Prostate gland (tissue), 2 donors: ENCODE measurements around the gene COL4A2. TPM values are rescaled to one million over a fixed set of nuclear protein-coding genes. Genes with fewer than 3 reads are reported as not detected.

Experiments
- DNase-seq: peaks from one replicate; pipeline ENCODE4 v3.0.0-alpha.2; 2019; ENCODE audit warnings: low spot score
- H3K27ac ChIP-seq, 2 donors: fragments of 200-600 bp; sonication (generic); 2 replicates each; pipeline ENCODE4 v1.5.1; 2017 to 2019
- H3K27me3 ChIP-seq: fragments of 200-600 bp; sonication (generic); replicated peaks from 2 replicates; pipeline ENCODE4 v1.5.1; 2019; ENCODE audit not compliant: insufficient read depth
- H3K36me3 ChIP-seq, 2 donors: fragments of 200-600 bp; sonication (generic); 1 replicate in 1 of 2; 2 replicates in 1 of 2; pipeline versions ENCODE4 v1.5.1 to v1.8.1; 2017 to 2019
- H3K4me1 ChIP-seq: fragments of 200-600 bp; sonication (generic); replicated peaks from 2 replicates; pipeline ENCODE4 v1.5.1; 2019
- H3K4me3 ChIP-seq, 2 donors: fragments of 200-600 bp; sonication (generic); 2 replicates each; pipeline ENCODE4 v1.5.1; 2017 to 2019
- H3K9me3 ChIP-seq: fragments of 200-600 bp; sonication (generic); 2 replicates; pipeline ENCODE4 v1.5.1; 2017
- POLR2A ChIP-seq: fragments of 450-650 bp; IDR thresholded peaks from one replicate; pipeline ENCODE4 v1.6.1; 2016; ENCODE audit warnings: antibody characterized with exemption, mild to moderate bottlenecking
- POLR2AphosphoS5 ChIP-seq: sonication (generic); formaldehyde crosslinking; IDR thresholded peaks from one replicate; pipeline ENCODE4 v1.6.1; 2017; ENCODE audit warnings: antibody characterized with exemption
- WGBS: methylation state at CpG from one replicate; pipeline ENCODE4 v1.1.5; 2018; 5-methylcytosine and 5-hydroxymethylcytosine counted together
- intact Hi-C: fragments of 100-400 bp; cut with DNase I; formaldehyde crosslinking; loops from one replicate; pipeline ENCODE4 v1.14.2; 2022
- total RNA-seq, 2 donors: library from RNA; depleted of rRNA; stranded (reverse); fragments of >200 nt; gene quantifications; one replicate each; pipeline ENCODE4 v1.1.0, GENCODE V29; 2016
- TF ChIP-seq, protein P1 (sequence below), 4 experiments: fragments of 200-600 bp in 2 of 4; fragments of 450-650 bp in 2 of 4; sonication (generic) in 2 of 4; IDR thresholded peaks; 1 replicate in 3 of 4; 2 replicates in 1 of 4; pipeline ENCODE4 v1.5.1; 2016 to 2019; ENCODE audit warnings: antibody characterized with exemption in 4 of 4, mild to moderate bottlenecking in 2 of 4, moderate library complexity in 2 of 4

The COL4A2 gene
- total RNA-seq, 2 donors from 2014 or later, result 82.8 to 193 TPM

DNA sequence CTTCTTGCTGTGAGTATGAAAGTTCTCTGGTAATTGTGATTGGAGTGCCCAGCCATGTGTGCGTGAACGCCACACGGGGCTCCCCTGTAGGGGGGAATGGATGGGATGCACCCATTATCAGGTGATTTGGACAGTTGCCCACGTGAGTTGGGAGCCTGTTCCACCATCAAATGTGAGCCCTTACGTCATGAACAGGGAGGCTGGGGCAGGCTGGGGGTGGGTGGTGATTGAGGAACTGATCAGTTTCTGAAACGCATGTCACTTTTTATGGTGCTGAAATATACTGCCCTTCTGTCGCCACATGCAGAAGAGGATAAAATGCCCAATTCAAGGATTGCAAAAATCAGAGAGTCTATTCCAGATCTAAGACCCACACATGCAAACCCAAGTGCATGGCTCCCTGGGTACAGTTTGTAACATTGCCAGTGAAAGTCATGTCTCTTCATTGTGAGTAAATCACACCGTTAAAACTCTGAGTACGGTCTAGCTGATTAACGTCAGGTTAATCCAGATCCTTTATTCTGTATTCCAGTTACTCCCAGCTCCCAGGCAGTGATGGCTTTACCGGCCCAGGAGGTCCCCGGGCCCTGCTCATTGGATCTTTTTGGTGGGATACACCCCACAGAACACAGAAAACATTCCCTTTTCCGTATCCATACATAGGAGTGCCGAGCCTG, 164.2 kb downstream of the COL4A2 start:
- intact Hi-C loops, result no loop called here
- DNase-seq, result no peak
- Histone ChIP-seq H3K27me3 (no peaks in the 10 kb centered on the region), H3K4me3 (no peak overlapping the region), H3K4me1 (no peaks in the 10 kb centered on the region), H3K9me3 (no peaks in the 10 kb centered on the region), H3K27ac (no peak overlapping the region), H3K36me3 (peaks cover 0 to 3% of the 10 kb centered on the region in 2 donors)
- 77% methylated on average over 14 of the region's 14 CpGs for WGBS
- TF ChIP-seq, protein P1, sequence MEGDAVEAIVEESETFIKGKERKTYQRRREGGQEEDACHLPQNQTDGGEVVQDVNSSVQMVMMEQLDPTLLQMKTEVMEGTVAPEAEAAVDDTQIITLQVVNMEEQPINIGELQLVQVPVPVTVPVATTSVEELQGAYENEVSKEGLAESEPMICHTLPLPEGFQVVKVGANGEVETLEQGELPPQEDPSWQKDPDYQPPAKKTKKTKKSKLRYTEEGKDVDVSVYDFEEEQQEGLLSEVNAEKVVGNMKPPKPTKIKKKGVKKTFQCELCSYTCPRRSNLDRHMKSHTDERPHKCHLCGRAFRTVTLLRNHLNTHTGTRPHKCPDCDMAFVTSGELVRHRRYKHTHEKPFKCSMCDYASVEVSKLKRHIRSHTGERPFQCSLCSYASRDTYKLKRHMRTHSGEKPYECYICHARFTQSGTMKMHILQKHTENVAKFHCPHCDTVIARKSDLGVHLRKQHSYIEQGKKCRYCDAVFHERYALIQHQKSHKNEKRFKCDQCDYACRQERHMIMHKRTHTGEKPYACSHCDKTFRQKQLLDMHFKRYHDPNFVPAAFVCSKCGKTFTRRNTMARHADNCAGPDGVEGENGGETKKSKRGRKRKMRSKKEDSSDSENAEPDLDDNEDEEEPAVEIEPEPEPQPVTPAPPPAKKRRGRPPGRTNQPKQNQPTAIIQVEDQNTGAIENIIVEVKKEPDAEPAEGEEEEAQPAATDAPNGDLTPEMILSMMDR (IDR thresholded peaks at IDR 0.05), result no peak
- no peak for TF ChIP-seq POLR2A
- no peak for TF ChIP-seq POLR2AphosphoS5

DNA sequence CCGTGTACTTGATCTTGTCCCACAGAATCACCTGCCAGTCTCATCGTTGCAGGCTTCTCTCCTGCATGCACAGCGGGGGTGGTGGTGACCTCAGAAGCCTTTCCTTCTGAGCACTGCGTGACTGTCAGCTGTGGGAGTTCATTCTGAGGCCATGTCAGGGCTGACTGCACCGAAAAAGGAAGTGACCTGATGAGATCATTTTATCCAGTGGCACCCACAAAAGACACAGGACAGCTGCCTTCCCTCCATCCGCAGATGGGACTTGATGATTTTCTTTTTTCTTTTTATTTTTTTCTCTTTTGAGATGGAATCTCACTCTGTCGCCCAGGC, 164.7 kb downstream of the COL4A2 start:
- 63% methylated on average over 7 of the region's 7 CpGs for WGBS
- H3K27me3 ChIP-seq, result no peaks in the 10 kb centered on the region
- no peaks in the 10 kb centered on the region for H3K4me1 ChIP-seq
- TF ChIP-seq, protein P1 (IDR thresholded peaks at IDR 0.05), result no peak
- TF ChIP-seq POLR2A, result no peak
- TF ChIP-seq POLR2AphosphoS5, result no peak
- DNase-seq, result no peak
- no peak overlapping the region for H3K27ac ChIP-seq
- intact Hi-C loops, result no loop called here
- H3K36me3 ChIP-seq, result peaks cover 0 to 3% of the 10 kb centered on the region in 2 donors
- H3K9me3 ChIP-seq, result no peaks in the 10 kb centered on the region
- no peak overlapping the region for H3K4me3 ChIP-seq

DNA sequence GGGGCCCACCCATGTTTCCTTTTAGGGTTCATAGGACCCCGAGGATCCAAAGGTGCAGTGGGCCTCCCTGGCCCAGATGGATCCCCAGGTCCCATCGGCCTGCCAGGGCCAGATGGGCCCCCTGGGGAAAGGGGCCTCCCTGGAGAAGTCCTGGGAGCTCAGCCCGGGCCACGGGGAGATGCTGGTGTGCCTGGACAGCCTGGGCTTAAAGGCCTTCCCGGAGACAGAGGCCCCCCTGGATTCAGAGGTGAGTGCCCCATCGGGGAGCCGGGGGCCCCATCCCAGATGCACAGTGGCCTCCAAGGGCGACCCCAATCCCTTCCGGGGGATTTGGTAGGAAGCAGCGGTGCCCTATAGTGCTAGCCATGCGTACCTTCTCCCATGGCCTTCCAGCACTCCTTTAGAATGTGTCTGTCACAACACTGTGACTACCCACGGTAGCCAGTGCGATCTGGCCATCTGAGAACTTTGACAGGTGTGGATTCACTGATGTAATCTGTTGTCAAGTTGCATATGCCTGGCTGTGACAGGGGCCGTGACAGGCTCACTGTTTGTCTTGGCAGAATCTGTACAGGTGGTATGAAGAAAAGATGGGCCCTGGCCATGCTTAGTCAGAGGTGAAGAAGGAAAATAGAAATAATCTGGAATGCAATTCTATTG, 165.9 kb downstream of the COL4A2 start:
- TF ChIP-seq, protein P1 (IDR thresholded peaks at IDR 0.05), result no peak
- TF ChIP-seq POLR2A, result no peak
- no peak for TF ChIP-seq POLR2AphosphoS5
- Histone ChIP-seq H3K27ac (no peak overlapping the region), H3K36me3 (no peaks in the 10 kb centered on the region), H3K9me3 (no peaks in the 10 kb centered on the region), H3K4me3 (no peak overlapping the region), H3K27me3 (no peaks in the 10 kb centered on the region), H3K4me1 (no peaks in the 10 kb centered on the region)
- no peak for DNase-seq
- WGBS, result 86% methylated on average over 14 of the region's 14 CpGs
- intact Hi-C loops, result no loop called here

DNA sequence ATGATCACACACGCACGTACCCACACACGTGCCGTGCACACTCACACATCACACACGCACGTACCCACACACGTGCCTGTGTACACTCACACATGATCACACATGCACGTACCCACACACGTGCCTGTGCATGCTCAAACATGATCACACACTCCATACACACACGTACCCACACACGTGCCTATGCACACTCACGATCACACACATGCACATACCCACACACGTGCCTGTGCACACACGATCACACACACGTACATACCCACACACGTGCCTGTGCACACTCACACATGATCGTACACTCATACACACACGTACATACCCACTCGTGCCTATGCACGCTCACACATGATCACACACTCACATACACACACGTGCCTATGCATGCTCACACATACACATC, 167.6 kb downstream of the COL4A2 start:
- H3K4me1 ChIP-seq, result no peaks in the 10 kb centered on the region
- intact Hi-C loops, result no loop called here

More for the DNA sequence above, 167.6 kb downstream of the COL4A2 start:
- DNase-seq, result no peak
- H3K27me3 ChIP-seq, result no peaks in the 10 kb centered on the region
- WGBS, result 90% methylated on average over 21 of the region's 21 CpGs
- no peak overlapping the region for H3K4me3 ChIP-seq
- H3K9me3 ChIP-seq, result no peaks in the 10 kb centered on the region
- H3K36me3 ChIP-seq, result no peaks in the 10 kb centered on the region
- H3K27ac ChIP-seq, result no peak overlapping the region
- TF ChIP-seq, protein P1 (IDR thresholded peaks at IDR 0.05), result no peak
- TF ChIP-seq POLR2AphosphoS5 (no peak), POLR2A (no peak)
